Daoy (cell line): ENCODE measurements around the gene CCDC14. TPM values are rescaled to one million over a fixed set of nuclear protein-coding genes. Genes with fewer than 3 reads are reported as not detected.
A peak's percentile ranks its signal among the peaks of the same experiment; 100 is the strongest.
"Not testable (repeated sequence)": the region's sequence is repeated elsewhere in the genome, so short reads cannot be mapped to it uniquely, and the experiment has no call there.

Experiments used
- DNase-seq: peaks from one replicate; pipeline ENCODE4 v3.0.0-alpha.2; 2015; ENCODE audit warnings: low read depth
- total RNA-seq: library from RNA; depleted of rRNA; stranded (reverse); fragments of >200 nt; shearing (Covaris generic); gene quantifications from 2 replicates; pipeline ENCODE4 v1.2.3, GENCODE V29; 2014

The CCDC14 gene
- total RNA-seq, 1 experiment from 2014 or later: 40.6 TPM

DNA sequence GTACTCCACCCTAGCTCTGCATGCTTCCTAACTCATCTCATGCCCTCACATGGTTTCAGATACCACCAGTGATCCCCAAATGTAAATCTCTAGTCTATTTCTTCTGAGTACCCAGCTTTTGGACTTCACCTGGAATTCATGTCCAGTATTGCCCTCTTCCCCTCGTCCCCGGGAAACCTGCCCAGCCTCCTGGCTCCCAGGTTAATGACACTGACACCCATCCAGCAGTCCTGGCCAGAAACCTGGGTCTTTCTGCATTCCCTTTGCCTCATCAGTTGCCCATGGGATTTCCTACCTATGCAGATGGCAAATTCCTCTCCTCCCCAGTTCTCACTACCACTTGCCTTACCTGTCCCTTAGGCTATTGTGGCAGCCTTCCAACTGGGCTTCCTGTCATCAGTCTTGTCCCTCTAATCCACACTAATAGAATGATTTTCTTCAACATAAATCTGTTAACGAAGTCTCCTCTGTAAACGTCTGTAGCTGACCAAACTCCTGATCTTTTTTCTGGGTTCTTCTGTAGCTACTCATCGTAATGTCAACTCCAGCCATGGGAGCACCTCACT is 61.6 kb downstream of the CCDC14 start:
- DNase-seq: no peak

DNA sequence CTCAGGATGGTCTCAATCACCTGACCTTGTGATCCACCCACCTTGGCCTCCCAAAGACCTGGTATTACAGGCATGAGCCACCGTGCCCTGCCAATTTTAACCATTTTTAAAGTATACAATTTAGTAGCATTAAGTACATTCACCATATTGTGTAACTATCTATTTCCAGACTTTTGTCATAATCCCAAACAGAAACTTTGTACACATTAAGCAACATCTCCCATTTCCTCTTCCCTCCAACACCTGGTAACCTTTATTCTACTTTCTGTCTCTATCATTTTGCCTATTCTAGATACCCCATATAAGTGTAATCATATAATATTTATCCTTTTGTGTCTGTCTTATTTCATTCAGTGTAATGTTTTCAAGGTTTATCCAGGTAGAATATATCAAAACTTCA is 68.0 kb downstream of the CCDC14 start:
- DNase-seq: no peak

DNA sequence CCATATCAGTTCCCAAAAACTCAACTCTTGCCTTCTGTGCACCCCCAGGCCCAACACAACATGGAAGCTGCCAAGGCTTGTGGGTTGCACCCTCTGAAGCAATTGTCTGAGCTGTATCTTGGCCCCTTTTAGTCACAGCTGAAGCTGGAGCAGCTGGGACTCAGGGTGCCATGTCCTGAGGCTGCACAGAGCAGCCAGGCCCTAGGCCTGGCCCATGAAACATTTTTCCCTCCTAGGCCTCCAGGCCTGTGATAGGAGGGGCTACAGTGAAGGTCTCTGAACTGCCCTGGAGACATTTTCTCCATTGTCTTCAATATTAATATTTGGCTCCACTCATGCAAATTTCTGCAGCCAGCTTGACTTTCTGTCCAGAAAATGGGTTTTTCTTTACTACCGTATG is 68.8 kb downstream of the CCDC14 start:
- DNase-seq: no peak

DNA sequence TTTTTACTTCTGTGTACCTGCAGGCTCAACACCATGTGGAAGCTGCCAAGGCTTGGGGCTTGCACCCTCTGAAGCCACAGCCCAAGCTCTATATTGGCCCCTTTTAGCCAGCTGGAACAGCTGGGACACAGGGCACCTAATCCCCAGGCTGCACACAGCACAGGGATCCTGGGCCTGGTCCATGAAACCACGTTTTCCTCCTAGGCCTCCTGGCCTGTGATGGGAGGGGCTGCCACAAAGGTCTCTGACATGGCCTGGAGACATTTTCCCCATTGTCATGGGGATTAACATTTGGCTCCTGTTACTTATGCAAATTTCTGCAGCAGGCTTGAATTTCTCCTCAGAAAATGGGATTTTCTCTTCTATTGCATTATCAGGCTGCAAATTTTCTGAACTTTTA is 70.0 kb downstream of the CCDC14 start:
- DNase-seq: not testable (repeated sequence)

DNA sequence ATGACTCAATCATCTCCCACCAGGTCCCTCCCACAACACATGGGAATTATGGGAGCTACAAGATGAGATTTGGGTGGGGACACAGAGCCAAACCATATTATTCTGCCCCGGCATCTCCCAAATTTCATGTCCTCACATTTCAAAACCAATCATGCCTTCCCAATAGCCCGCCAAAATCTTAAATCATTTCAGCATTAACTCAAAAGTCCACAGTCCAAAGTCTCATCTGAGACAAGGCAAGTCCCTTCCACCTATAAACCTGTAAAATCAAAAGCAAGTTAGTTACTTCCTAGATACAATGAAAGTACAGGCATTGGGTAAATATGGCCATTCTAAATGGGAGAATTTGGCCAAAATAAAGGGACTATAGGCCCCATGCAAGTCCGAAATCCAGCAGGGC is 70.9 kb downstream of the CCDC14 start:
- not testable (repeated sequence) for DNase-seq

DNA sequence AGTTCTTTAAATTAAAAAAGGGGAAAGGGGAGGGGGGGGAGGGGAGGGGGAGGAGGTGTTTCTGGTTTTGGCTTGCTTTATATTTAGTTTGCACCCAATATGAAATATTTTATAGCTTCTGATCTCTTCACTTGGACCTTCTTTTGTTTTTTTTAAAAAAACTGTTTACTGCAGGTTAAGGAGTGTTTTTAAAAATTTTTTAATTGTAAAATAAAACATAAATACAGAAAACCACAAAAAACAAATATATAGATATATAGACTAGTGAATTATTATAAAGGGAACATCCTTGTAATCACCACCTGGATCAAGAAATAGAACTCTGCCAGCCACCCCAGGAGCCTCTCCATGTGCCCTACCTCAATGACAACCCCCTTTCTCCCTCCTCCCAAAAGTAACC is 76.0 kb downstream of the CCDC14 start:
- DNase-seq: no peak

DNA sequence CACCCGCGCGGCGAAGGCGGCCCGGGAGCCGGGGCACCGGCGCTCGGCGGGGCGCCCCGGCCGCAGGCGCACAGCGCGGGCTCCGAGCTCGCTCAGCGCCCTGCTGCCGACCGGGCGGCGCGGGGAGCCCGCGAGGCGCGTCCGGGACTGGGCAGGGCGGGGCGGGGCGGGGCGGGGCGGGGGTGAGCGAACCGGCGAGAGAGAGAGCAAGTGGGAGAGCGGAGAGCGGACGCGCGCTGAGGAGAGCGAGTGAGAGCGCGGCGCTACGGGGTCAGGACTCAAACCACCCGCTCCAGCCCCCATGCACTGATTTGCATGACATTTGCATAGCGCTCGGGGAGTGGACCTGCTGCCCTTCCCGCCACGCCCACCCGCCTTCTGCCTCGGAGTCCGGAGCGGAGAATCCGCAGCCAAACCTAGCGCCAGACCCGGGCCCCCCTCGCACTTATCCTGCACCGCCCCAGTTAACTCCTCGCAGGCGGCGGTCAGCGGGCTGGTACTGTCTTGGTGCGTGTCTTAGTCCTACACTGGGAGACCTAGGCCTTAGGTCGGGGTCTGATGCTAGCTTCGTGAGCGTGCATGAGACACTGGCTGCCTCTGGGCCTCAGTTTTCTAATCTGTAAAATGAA is 76.7 kb downstream of the CCDC14 start, which contains the start of gene MYLK:
MYLK (minus strand) TSS at position 130 of the 629 bp plus-strand sequence. CDS start 90,491 bp downstream, outside the sequence.
- peak; percentile 97 for DNase-seq

DNA sequence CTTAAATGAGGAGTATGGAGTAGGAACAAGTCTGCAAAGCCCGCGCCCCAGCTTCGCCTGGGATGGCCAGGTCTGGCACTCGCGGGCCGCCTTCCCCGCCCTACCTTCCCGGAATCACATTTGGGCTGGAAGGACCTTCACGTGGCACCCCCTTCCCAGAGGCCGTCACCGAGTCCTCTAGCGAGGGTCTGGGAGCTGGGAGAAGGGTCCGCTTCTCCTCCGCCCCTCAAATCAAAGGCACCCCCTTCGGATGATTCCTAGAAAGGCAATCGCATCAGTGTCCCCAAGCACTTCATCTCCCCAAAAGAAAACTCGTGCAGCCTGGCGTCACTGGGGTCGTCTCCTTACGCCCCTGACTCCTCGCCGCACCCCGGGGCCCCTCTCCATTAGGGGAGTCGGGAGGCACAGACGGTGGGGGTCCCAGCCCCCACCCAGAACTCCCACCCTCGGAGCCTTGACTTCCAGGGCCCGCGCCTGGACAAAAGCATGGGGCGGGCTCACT is 77.3 kb downstream of the CCDC14 start:
- peak; percentile 43 for DNase-seq

DNA sequence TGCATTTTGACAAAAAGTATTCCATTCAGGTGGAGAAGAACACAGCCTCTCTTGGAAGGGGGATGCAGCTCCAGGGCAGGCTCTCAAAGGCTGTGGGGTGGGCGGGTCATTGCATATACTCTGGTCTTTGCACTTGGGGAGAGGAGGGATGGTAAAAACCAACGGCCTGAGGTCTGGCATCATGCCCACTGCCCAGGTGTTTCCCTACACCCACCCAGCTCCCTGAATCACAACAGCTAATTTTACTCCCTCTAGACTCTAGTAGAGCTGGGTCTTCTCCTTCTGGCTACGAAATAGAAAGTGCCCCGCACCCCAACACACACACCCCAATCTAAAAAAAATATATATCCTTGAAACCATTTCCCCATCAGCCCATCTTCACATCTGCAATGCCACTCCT is 77.9 kb downstream of the CCDC14 start:
- DNase-seq: peak; percentile 25

DNA sequence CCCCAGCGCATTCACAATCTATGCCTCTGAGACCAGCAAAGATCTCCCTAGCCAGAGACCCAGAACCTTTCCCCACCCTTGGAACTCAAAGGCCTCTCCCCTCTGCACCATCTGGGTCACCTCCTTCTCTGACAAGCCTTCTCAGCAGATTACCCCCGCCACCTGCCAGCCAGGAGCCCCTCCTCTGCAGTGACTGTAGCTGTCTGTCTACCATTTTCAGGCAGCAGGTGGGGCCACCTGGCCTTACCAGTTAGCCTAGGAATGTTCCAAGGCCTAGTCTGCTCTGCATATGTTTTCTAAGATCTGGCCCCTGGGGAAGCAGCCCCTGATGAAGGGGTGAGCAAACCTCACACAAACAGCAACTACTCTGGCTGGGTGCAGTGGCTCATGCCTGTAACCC is 79.3 kb downstream of the CCDC14 start:
- DNase-seq: no peak

DNA sequence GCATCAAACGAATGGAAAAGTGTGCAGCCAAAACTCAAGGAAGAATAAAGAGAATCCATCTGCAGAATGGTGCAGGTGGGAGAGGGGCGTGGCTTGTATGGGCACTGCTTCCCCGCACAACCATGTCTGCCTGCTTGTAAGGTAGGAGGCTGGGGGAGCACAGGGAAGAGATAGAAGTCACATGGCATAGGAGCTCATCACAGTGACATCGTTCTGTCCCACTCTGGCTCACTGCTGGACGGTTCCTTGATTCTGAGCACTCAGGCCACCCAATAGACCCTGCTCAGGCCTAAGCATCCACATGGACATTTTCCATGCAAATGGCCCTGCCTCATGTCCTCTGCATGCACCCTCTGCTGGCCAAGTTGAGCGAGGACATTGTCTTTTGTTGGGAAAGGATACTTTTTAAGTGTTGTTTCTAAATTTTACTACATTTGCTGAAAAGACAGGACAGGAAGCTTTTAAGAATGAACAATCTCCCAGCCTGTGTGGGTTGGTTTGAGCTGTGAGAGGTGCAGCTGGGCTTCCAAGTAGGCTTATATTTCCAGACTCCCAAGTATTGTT is 79.9 kb downstream of the CCDC14 start:
- peak; percentile 56 for DNase-seq

DNA sequence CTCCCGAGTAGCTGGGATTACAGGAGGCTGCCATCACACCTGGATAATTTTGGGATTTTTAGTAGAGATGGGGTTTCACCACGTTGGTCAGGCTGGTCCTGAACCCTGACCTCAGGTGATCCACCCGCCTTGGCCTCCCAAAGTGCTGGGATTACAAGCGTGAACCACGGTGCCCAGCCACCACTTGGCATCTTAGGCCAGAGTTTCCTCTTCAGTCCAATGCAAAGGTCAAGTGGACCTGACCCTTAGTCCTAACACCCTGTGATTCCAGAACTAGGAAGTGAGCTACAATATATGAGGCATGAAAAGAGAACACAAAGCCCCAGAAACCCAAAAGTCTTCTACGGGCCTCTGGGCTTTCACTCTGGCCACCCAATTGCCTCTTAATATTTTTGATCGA is 82.2 kb downstream of the CCDC14 start:
- no peak for DNase-seq

DNA sequence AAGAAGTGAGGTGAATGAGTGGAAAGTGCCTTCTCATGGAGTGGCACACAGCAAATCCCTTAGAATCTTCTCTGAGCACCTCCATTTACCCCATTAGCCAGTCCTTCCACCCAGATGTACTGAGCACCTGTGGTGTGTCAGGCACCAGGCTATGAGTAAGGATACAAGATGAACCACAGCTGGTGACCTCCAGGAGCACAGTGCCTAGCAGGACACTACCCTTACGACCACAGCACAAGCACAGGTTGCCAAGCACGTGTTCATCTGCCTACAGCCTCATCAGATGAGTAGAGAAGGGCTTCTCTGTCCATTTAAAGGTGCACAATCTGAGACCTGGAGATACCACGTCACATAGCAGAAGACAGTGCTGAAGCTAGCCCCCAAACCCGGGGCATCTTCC is 83.1 kb downstream of the CCDC14 start:
- no peak for DNase-seq

DNA sequence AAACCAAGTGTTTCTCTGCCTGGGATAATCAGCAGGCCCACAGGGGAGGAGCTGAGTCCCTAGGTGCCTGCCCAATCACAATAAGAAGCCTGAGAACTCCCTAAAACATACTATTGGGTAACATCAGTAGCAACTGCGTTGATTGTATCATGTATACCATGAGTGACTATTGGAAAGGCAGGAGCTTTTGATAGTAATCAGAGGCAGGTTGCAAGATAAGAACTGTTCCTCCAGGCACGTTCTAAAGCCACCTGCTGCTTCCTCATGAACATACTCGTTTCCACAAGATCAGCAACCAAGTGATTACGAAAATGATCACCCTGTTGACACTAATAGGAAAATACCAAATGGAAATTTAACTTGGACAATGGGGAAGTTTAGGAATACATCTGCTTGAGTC is 83.6 kb downstream of the CCDC14 start:
- DNase-seq: no peak

DNA sequence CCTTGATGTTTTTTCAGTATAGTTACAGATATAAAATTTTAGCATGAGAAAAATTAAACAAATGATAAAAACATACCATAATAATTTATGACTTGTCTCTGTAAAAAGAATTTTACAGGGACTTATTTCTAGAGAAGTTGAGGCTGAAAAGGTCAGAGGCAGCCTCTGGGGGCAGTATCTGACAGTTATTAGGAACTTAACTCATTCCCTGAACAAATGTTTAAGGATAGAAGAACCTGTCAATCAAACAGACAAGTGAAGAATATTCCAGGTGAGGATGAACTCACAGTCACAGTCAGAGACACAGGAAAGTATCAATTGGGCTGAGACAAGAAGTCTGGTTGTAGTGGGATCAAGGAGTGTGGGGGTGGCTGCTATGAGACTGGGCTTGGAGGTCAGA is 84.2 kb downstream of the CCDC14 start:
- no peak for DNase-seq

DNA sequence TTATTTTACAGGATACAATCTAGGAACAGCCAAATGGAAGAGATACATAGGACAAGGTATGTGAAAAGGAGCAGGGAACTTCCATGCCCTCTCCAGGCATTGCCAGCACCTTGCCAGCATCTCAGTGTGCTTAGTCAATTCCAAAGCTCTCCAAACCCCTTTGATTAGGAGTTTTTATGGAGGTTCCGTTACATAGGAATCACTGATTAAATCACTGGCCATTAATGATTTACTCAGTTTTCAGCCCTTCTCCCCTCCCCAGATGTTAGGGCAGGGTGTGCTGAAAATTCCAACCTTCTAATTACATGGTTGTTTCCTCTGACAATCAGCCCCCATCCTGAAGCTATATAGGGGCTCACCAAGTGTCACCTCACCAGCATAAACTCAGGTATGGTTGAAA is 88.4 kb downstream of the CCDC14 start:
- no peak for DNase-seq

DNA sequence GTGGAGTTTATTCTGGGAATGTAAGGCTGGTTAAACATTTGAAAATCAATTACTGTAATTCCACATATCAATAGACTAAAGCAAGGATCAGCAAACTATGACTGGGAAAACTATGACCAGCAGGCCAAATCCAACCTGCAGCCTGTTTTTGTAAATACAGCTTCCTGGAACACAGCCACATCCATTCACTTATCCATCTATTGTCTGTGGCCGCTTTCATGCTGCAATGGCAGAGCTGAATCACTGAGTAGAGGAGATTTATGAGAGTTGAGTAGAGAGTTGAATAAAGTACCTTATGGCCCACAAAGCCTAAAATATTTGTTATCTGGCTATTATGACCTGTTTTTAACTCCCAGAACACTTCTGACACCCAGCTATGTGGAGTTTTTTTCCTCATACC is 89.1 kb downstream of the CCDC14 start:
- DNase-seq: no peak

DNA sequence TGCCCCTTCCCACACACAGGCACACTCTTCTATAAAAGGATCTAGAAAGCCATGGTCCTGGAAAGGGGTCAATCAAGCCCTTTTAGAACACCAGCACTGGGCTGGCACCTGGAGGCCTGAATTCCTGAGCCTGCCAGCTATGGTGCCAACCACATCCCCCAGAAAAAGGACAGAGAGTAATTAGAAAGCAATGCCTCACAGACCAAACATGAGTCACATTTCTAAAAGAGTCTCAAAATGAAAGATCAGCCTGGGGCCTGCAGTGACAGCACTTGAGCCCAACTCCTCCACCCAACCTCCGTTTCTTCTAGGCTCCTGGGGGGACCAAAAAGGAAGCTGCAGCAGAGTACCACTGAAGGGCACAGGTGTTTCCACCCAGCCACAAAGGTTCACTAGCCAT is 91.0 kb downstream of the CCDC14 start:
- peak; percentile 74 for DNase-seq

DNA sequence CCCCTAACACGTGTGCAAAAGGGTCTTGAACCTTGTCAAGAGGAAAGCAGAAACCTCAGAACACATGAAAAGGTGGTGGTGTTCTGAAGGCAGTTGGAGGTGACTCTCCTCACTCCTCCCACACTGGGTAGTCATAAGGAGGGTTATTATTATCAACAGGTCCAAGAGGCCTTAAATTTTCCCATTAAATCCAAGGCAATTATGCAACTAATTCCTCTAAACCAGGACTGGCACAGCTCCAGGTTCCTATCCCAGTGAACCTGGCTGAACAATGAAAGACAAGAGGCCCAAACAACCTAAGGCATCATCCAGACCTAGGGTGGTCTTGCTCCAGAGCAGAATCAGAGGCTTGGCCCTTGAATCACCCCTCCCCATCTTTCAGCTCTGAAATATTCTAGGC is 91.9 kb downstream of the CCDC14 start:
- DNase-seq: no peak

DNA sequence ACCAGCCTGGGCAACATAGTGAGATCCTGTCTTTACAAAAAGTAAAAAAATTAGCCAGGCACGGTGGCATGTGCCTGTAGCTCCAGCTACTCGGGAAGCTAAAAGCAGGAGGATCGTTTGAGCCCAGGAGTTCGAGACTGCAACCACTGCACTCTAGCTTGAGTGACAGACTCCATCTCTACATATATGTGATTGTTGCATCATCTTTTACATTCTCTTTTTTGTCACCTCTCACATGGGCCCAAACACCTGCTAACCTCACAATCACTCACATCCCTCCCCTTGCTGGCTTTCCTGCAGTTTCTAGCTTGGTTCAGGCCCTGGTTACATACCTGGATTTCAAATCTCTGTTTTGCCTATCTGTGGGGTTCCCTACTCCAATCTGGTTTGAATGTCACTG is 96.3 kb downstream of the CCDC14 start:
- no peak for DNase-seq
